Mononuclear cell (primary cell): ENCODE data around the gene SYNGAP1. TPM values are rescaled to one million over a fixed set of nuclear protein-coding genes. Genes with fewer than 3 reads are reported as not detected.
A peak's percentile ranks its signal among the peaks of the same experiment; 100 is the strongest.

Experiments
- H3K27me3 ChIP-seq: 2 replicates; pipeline ENCODE4 v1.6.0; 2011; ENCODE audit warnings: low read length, control low read depth; ENCODE audit not compliant: insufficient read depth
- H3K4me1 ChIP-seq: 2 replicates; pipeline ENCODE4 v1.5.1; 2011; ENCODE audit warnings: mild to moderate bottlenecking, low read length, control low read depth; ENCODE audit not compliant: insufficient read depth
- H3K4me3 ChIP-seq: 2 replicates; pipeline ENCODE4 v1.5.1; 2011; ENCODE audit warnings: mild to moderate bottlenecking, low read length, moderate library complexity
- H3K9me3 ChIP-seq: 2 replicates; pipeline ENCODE4 v1.5.1; 2011; ENCODE audit warnings: low read depth, mild to moderate bottlenecking, control low read depth, low read length
- total RNA-seq: library from RNA; depleted of rRNA; stranded (reverse); fragments of >200 nt; gene quantifications from one replicate; pipeline ENCODE4 v1.2.3, GENCODE V29; 2012

Gene SYNGAP1
- total RNA-seq, 1 donor: 10.5 TPM

DNA sequence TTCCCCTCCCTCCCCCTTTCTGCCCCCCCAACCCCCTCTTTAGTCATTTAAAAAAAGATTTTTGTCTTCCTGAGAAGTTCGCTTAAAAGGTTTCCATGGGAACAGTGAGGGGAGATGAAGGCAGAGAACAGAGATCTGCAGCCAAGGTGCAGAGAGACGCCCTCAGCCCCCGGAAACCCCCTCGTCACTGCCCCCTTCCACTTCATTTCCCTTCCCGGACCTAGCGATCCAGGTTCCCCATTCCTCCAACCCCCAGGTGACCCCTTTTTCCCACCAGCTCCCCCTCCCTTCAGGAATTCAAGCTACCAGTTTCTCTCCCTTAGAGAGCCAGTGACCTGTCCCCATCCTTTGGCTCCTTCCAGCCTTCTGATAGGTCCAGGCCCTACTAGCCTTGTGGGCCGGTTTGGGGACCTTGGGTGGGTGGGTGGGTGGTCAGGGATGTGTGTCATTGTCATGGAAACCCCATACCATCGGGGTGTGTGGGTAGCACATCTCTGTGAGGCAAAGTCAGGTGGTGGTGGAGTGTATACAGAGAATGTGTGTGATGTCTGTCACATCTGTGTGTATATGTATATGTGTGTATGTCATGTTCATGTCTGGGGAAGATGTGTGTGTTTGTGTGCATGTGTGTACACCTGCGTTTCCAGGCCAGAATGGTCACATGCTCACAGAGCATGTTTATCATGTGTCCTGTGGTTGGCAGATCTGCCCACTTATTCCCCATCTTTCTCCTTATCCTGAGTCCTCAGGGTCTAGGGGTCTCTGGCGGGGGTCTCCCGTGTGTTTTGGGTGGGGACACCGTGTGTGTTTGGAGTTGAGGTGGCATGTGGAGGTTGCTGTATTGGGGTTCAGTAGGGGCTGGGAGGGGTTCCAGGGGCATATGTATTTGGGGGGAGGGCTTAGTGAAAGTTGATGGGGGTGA is 7.0 kb downstream of the SYNGAP1 start:
- Histone ChIP-seq H3K27me3 (no peaks in the 10 kb centered on the region), H3K4me3 (peak overlapping the region; percentile 42), H3K4me1 (peaks cover 63% of the 10 kb centered on the region), H3K9me3 (no peaks in the 10 kb centered on the region)

DNA sequence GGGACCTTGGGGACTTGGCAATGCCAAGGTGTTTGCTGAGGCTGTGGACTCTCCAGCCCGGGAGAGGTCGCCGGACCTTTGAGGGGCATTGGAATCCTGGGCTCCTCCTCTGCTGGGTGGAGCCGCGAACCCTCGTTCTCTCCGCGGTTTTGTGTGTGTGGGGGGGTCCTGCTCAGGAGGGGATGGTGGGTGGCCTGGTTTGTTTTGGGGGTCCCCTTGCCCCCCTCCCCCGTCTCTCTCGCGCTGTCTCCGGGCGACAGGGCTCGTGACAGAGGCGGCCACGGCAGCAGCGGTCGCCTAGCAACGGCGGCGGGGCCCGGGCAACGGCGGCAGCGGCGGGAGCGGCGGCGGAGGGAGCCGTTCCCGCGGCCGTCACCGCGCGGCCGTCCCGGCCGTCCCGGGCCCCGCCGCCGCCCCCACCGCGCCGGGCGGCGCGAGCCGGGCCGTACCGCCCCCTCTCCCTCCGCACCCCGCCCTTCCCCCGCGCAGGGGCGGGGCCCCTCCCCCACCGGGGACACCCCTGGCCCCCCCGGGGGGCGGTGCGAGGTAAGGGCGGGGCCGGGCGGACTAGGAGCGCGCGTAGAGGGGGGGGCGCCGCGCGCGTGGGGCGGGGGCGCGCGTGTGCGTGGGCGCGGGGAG is 7.8 kb downstream of the SYNGAP1 start:
- Histone ChIP-seq H3K4me1 (peaks cover 72% of the 10 kb centered on the region), H3K9me3 (no peaks in the 10 kb centered on the region)

DNA sequence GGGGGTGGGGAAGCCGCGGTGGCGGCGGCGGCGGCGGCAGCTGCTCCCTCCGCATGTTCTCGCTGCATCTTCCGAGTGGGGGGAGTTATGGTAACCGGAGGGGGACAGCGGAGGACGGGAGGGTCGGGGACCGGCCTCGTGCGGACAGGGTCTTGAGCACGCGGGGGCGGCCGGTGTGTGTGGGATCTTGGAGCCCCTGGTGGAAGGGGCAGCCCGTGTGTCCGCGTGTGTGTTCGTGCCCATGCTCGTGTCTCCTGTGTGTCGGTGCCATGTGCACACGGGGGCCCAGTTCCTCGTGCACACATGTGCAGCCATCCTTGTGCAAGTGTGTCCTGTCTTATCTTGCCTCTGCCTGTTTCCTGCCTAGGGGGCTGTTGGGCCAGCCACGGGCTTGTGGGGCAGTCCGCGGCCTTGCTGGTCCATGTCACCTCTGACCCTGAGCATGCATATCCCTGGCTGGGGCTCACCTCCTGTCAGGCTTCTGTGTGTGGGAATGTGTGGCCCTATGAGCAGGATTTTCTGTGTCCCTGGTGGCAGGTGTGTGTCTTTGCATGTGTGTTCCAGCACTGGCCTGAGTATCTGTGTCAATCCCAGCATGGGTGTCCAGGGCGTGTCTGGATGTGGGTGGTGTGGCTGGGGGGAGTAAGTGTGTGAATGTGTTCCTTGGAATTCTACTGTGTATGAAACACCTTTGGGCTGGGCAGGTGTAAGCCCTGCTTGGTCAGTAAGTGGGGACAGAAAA is 8.5 kb downstream of the SYNGAP1 start:
- Histone ChIP-seq H3K4me3 (peak overlapping the region; percentile 29), H3K9me3 (no peaks in the 10 kb centered on the region)

More for the DNA sequence above, 7.8 kb downstream of the SYNGAP1 start:
- Histone ChIP-seq H3K27me3 (no peaks in the 10 kb centered on the region), H3K4me3 (peak overlapping the region; percentile 42)

DNA sequence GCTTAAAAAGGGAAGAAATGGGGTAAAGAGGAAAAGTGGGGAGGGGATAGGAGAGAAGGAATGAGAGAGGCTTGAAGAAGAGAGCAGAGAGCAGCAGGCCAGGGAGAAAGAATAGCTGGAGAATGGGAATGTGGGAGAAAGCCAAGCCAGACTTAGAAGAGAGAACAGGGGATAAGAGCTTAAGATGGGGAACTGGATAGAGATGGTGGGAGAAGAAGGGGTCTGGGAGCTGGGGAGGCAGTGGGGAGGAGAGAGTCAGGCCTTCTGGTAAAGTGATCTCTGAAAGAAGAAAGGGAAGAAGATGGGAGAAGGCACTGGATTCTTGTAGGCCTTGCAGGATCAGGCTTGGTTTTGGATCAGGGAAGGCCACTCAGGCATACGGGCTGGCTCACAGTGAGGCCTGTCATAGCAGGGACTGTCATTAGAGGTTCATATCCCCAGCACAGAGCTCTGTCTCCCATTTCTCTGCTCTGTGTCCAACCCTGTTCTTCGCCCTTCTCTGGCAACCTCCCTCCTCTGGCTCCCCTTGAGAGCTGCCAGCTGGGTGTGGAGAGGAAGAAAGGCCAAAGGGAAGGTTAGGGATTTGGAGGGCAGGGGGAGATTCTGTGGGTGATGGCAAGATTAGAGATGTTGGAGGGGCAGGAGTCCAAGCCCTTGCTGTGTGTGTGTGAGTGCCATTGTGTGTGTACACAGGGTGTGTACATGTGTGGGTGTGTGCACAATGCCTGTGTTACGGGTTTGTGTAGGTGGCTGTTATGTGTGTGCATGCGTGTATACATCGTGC is 9.3 kb downstream of the SYNGAP1 start:
- Histone ChIP-seq H3K27me3 (no peaks in the 10 kb centered on the region), H3K4me1 (peaks cover 78% of the 10 kb centered on the region), H3K9me3 (no peaks in the 10 kb centered on the region), H3K4me3 (no peak overlapping the region)

More for the DNA sequence above, 8.5 kb downstream of the SYNGAP1 start:
- H3K27me3 ChIP-seq: no peaks in the 10 kb centered on the region
- peaks cover 78% of the 10 kb centered on the region for H3K4me1 ChIP-seq

DNA sequence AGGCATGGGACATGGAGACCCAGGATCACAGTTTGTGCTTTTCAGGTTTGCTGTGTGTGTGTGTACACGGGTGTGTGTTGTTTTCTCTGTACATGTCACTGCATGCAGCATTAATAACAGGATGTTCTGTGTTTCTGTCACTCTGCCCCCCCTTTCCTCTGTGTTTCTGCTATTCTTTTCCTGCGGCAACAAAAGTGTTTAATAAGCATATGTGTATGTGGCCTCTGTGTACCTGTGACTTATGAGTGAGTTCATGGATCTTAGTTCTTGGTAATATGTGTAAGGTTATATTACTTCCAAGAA is 9.8 kb downstream of the SYNGAP1 start:
- H3K4me3 ChIP-seq: no peak overlapping the region
- peaks cover 74% of the 10 kb centered on the region for H3K4me1 ChIP-seq
- no peaks in the 10 kb centered on the region for H3K27me3 ChIP-seq
- H3K9me3 ChIP-seq: no peaks in the 10 kb centered on the region

DNA sequence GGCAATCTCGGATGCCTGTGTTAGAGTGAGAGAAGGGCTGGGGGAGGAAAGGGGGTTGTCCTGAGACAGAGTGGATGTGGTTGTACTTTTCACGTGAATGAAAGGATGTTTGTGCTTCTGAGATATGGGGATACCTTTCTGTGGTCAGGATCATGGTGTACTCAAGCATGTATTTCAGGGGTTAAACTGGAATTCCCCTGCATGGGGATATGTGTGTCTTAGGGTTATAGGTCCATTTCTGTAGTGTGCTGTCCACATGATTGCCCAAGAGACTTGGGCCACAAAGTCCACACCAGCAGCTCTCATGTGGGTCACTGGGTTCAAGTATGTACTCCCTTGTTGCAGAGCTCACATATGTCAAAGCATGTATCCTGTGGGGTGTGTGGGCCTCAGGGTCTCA is 10.5 kb downstream of the SYNGAP1 start:
- no peak overlapping the region for H3K4me3 ChIP-seq
- H3K9me3 ChIP-seq: no peaks in the 10 kb centered on the region
- no peaks in the 10 kb centered on the region for H3K27me3 ChIP-seq
- H3K4me1 ChIP-seq: peaks cover 67% of the 10 kb centered on the region

DNA sequence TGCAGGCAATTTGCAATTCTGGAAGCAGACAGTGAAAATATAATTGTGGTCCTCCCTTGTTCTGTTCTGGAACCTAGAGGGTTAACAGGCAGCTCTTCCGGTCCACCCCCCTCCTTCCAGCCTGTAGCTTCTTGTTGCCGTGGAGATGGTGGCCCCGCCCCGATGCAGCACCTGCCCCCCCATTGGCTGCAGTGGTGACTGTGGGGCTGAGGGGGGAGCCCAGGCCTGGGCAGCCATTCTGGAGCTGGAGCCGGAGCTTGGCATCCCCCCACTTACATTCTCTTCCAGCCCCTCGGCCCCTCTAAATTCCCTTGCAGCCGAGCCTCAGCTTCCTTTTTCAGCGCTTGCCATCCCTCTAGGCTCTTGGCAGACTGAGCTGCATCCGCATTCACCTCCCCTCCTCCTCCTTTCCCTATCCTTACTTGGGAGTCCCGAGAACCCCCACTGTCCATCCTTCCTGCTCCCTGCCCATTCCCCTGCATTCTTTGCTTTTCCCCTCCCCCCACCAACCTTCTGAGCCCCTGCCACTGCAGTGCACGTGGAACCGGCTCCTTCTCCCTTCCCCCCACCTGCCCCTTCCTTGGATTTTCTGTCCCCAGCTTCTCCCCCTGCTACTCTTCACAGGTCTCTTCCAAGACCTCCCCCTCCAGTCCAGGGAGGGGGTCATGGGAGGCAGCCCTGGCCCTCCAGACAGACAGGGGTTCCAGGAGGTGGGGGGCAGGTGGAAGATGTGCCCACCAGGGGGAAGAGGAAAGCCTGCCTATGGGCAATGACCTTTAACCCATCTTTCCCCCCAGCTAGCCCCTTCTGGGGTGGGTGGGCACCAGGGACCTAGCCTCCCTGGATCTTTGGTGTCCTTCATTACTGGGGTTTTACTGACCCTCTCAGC is 11.4 kb downstream of the SYNGAP1 start:
- H3K4me1 ChIP-seq: peaks cover 62% of the 10 kb centered on the region
- no peaks in the 10 kb centered on the region for H3K9me3 ChIP-seq
- H3K27me3 ChIP-seq: no peaks in the 10 kb centered on the region
- H3K4me3 ChIP-seq: peak overlapping the region; percentile 28

DNA sequence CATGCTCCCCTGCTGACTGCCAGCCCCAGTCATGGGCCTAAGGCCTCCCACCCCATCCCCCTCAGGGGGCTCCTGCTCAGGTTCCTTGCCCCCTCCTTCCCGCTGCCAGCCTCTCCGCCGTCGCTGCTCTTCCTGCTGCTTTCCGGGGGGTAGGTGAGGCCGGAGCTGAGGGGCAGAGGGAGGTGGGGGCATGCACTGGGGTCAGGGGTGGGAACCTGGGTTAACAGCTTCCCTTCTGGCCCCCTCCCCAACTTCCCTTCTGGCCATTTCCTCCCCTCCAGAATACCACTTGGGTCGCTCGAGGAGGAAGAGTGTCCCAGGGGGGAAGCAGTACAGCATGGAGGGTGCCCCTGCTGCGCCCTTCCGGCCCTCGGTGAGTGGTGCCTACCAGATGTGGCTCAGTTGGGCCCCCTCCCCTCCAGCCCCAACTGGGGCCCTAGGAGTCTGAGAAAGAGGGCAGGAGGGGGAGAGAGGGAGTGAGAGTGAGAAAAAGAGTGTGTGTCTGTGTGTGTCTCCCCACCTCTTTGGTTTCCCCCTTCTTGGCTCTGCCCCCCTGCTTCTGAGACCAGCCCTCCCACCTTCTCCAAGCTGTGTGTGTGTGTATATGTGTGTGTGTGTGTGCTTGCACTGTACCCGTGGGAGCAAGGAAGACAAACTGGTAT is 12.1 kb downstream of the SYNGAP1 start:
- Histone ChIP-seq H3K27me3 (no peaks in the 10 kb centered on the region), H3K9me3 (no peaks in the 10 kb centered on the region), H3K4me3 (no peak overlapping the region), H3K4me1 (peaks cover 56% of the 10 kb centered on the region)

DNA sequence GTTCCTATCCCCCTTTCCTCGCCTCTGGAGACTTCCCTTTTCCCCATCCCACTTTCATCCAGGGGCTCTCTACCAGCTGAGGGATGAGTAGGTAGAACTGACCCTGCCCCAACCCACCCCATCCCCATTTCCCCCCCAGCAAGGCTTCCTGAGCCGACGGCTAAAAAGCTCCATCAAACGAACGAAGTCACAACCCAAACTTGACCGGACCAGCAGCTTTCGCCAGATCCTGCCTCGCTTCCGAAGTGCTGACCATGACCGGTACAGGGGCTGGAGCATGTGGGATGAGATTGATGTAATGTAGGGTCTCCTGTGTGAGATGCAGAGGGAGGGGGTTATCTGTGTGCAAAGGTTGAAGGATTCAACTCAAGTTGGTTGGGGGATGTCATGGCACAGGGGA is 12.7 kb downstream of the SYNGAP1 start:
- Histone ChIP-seq H3K27me3 (no peaks in the 10 kb centered on the region), H3K4me1 (peaks cover 51% of the 10 kb centered on the region), H3K9me3 (no peaks in the 10 kb centered on the region), H3K4me3 (no peak overlapping the region)

DNA sequence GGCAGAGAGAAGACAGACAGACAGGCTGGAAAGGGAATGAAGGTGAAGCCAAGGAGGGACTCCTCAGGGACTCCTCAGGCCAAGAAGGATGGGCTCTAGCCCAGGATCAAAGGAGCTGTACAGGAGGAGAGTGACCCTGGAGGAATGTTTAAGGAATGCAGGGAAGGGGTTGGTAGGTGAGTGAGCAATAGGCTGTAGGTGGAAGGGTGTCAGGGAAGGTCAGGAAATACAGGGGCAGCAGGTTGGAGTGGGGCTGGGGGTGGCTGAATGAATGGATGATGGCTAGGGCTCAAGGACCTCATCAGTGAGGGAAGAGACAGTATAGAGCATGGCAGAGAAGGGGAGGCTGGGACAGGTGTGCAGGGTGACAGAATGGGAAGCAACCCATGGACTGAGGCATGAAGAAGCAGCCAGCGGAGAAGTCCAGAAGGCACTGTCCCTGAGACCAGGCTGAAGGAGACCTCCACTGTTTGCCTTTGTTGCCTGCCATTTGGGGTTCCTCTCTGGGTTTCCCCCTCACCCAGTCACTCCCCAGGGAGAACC is 13.2 kb downstream of the SYNGAP1 start:
- peaks cover 49% of the 10 kb centered on the region for H3K4me1 ChIP-seq
- no peaks in the 10 kb centered on the region for H3K27me3 ChIP-seq
- no peak overlapping the region for H3K4me3 ChIP-seq
- no peaks in the 10 kb centered on the region for H3K9me3 ChIP-seq

DNA sequence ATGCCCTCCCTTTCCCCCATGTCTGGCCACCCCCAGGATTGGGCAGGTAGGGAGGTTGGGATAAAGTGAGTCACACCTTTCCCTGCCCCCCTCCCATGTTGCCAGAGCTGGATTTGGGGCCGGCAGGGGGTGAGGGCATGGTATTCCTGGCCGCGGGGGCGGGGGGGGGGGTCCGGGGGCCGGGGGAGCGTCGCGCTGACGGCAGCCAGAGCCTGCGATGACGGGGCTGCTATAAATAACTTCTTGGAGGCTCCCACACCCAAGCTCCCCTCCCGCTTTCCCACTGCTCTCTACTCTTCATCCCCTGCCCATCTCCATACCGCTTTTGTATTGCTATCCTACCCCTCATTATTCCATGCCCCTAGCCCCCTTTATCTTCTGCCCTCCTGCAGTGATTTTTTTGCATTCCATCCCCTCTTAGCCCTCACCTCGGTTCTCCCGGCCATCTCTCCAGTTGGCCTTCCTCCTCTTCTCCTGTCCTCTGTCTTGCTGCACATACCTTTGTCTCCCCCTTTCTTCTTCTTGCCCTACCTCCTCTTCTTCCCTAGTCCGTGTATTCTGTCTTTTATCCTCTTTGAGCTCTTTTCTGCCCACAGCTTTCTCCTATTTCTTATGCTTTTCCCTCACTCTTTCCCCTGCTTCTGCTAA is 13.8 kb downstream of the SYNGAP1 start:
- H3K4me1 ChIP-seq: peaks cover 44% of the 10 kb centered on the region
- H3K9me3 ChIP-seq: no peaks in the 10 kb centered on the region
- no peak overlapping the region for H3K4me3 ChIP-seq
- H3K27me3 ChIP-seq: no peaks in the 10 kb centered on the region

DNA sequence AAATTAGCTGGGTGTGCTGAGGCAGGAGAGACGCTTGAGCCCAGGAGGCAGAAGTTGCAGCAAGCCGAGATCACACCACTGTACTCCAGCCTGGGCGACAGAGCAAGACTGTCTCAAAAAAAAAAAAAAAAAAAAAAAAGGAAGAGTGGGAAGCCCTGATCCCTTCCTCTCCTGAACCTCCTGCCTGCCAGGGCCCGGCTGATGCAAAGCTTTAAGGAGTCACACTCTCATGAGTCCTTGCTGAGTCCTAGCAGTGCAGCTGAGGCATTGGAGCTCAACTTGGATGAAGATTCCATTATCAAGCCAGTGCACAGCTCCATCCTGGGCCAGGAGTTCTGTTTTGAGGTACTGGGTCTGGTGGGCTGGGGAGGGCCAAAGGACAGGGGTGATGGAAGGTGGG is 15.1 kb downstream of the SYNGAP1 start:
- Histone ChIP-seq H3K4me3 (no peak overlapping the region), H3K27me3 (no peaks in the 10 kb centered on the region), H3K4me1 (peaks cover 34% of the 10 kb centered on the region), H3K9me3 (no peaks in the 10 kb centered on the region)

DNA sequence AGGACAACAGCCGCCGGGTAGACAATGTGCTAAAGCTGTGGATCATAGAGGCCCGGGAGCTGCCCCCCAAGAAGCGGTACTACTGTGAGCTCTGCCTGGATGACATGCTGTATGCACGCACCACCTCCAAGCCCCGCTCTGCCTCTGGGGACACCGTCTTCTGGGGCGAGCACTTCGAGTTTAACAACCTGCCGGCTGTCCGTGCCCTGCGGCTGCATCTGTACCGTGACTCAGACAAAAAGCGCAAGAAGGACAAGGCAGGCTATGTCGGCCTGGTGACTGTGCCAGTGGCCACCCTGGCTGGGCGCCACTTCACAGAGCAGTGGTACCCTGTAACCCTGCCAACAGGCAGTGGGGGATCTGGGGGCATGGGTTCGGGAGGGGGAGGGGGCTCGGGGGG is 17.8 kb downstream of the SYNGAP1 start:
- H3K4me3 ChIP-seq: no peak overlapping the region
- H3K27me3 ChIP-seq: no peaks in the 10 kb centered on the region
- peaks cover 7% of the 10 kb centered on the region for H3K4me1 ChIP-seq
- no peaks in the 10 kb centered on the region for H3K9me3 ChIP-seq
